OCI-LY7 (cell line): ENCODE results near the gene PDE10A. TPM values are rescaled to one million over a fixed set of nuclear protein-coding genes. Genes with fewer than 3 reads are reported as not detected.

Experiments used
- BruUV-seq: library from RNA; stranded (reverse); fragments of 400-500 nt; replicated peaks from 2 replicates; lab custom pipeline; 2021; lab: Mats Ljungman, UMichigan
- CTCF ChIA-PET: fragments of 300-600 bp; sonication (Branson Sonifier 250); formaldehyde crosslinking; loops from one replicate; lab custom pipeline; 2022; ENCODE audit warnings: antibody characterized with exemption; ENCODE audit not compliant: unreplicated experiment; lab: Charles Lee
- POLR2A ChIA-PET: fragments of 300-600 bp; sonication (Branson Sonifier 250); formaldehyde crosslinking; loops from one replicate; lab custom pipeline; 2022; ENCODE audit warnings: antibody characterized with exemption; lab: Charles Lee
- DNase-seq: peaks from one replicate; pipeline ENCODE4 v3.0.0-alpha.2; 2015; ENCODE audit warnings: low spot score
- H2AFZ ChIP-seq: fragments of 200-600 bp; sonication (generic), shearing (Covaris generic); 2 replicates; pipeline ENCODE4 v1.6.1; 2014; ENCODE audit warnings: mild to moderate bottlenecking, antibody characterized with exemption, low read length, moderate library complexity
- H3K27ac ChIP-seq: fragments of 200-600 bp; sonication (generic); 2 replicates; pipeline ENCODE4 v1.5.1; 2014; ENCODE audit warnings: mixed run types, low read depth, mild to moderate bottlenecking, moderate library complexity, low read length, inconsistent platforms; ENCODE audit not compliant: poor library complexity, severe bottlenecking
- H3K36me3 ChIP-seq: fragments of 200-600 bp; sonication (generic); 2 replicates; pipeline ENCODE4 v1.6.1; 2014; ENCODE audit warnings: mild to moderate bottlenecking, antibody characterized with exemption, low read length, moderate library complexity, mixed read lengths; ENCODE audit not compliant: insufficient read depth
- H3K4me1 ChIP-seq: fragments of 200-600 bp; sonication (generic); 2 replicates; pipeline ENCODE4 v1.5.1; 2014; ENCODE audit warnings: mild to moderate bottlenecking, low read length; ENCODE audit not compliant: insufficient read depth, poor library complexity, severe bottlenecking
- H3K4me2 ChIP-seq: fragments of 200-600 bp; sonication (generic); 2 replicates; pipeline ENCODE4 v1.6.1; 2014; ENCODE audit warnings: mild to moderate bottlenecking, low read length
- H3K4me3 ChIP-seq: fragments of 200-600 bp; sonication (generic); 2 replicates; pipeline ENCODE4 v1.5.1; 2014; ENCODE audit warnings: mild to moderate bottlenecking, low read depth, low read length; ENCODE audit not compliant: poor library complexity, severe bottlenecking
- H3K79me2 ChIP-seq: fragments of 200-600 bp; sonication (generic); 2 replicates; pipeline ENCODE4 v1.6.1; 2016; ENCODE audit warnings: low read depth, mild to moderate bottlenecking, low read length, moderate library complexity, mixed read lengths; ENCODE audit not compliant: insufficient read depth
- H3K9me2 ChIP-seq: fragments of 200-600 bp; sonication (generic); 2 replicates; pipeline ENCODE4 v1.6.1; 2016; ENCODE audit warnings: mild to moderate bottlenecking, low read length, mixed read lengths; ENCODE audit not compliant: insufficient read depth
- H3K9me3 ChIP-seq: fragments of 200-600 bp; sonication (generic); 2 replicates; pipeline ENCODE4 v1.6.1; 2014; ENCODE audit warnings: mild to moderate bottlenecking, mixed run types, low read length, mixed read lengths
- H4K20me1 ChIP-seq: fragments of 200-600 bp; sonication (generic); 2 replicates; pipeline ENCODE4 v1.6.1; 2014; ENCODE audit warnings: mild to moderate bottlenecking, antibody characterized with exemption, low read length, moderate library complexity, mixed read lengths; ENCODE audit not compliant: insufficient read depth
- EZH2phosphoT487 ChIP-seq: fragments of 200-600 bp; sonication (generic); IDR thresholded peaks from 2 replicates; pipeline ENCODE4 v1.6.1; 2018; ENCODE audit warnings: low read depth, borderline replicate concordance, mild to moderate bottlenecking, mixed run types, antibody characterized with exemption, low read length, moderate library complexity, mixed read lengths
- intact Hi-C: fragments of 100-400 bp; cut with micrococcal nuclease; formaldehyde crosslinking; loops from one replicate; pipeline ENCODE4 v1.10.0; 2022; ENCODE audit not compliant: unreplicated experiment
- total RNA-seq, 2 experiments: library from RNA; depleted of rRNA in 1 of 2; stranded (reverse); fragments of >200 nt in 1 of 2; shearing (Covaris generic) in 1 of 2; gene quantifications; 2 replicates each; pipeline ENCODE4 v1.2.3, GENCODE V29; 2014 to 2022
- TF ChIP-seq, protein P1 (sequence below): fragments of 200-600 bp; sonication (generic); conservative IDR thresholded peaks from 2 replicates; pipeline ENCODE4 v1.5.1; 2014; ENCODE audit warnings: mild to moderate bottlenecking, antibody characterized with exemption, low read length, moderate library complexity, mixed read lengths

Gene PDE10A
- total RNA-seq, 2 experiments from 2014 or later = not detected

GRCh38 chr6:165686596-165687365 lies 23.7 kb upstream of the PDE10A start:
- Histone ChIP-seq H2AFZ (no peak overlapping the region), H3K9me2 (no peaks in the 10 kb centered on the region), H3K4me3 (no peak overlapping the region), H3K4me2 (no peak overlapping the region), H3K9me3 (no peaks in the 10 kb centered on the region), H3K36me3 (no peaks in the 10 kb centered on the region), H3K79me2 (no peaks in the 10 kb centered on the region), H3K4me1 (no peaks in the 10 kb centered on the region), H4K20me1 (no peaks in the 10 kb centered on the region), H3K27ac (no peak overlapping the region)
- TF ChIP-seq EZH2phosphoT487 = no peak
- TF ChIP-seq, protein P1, sequence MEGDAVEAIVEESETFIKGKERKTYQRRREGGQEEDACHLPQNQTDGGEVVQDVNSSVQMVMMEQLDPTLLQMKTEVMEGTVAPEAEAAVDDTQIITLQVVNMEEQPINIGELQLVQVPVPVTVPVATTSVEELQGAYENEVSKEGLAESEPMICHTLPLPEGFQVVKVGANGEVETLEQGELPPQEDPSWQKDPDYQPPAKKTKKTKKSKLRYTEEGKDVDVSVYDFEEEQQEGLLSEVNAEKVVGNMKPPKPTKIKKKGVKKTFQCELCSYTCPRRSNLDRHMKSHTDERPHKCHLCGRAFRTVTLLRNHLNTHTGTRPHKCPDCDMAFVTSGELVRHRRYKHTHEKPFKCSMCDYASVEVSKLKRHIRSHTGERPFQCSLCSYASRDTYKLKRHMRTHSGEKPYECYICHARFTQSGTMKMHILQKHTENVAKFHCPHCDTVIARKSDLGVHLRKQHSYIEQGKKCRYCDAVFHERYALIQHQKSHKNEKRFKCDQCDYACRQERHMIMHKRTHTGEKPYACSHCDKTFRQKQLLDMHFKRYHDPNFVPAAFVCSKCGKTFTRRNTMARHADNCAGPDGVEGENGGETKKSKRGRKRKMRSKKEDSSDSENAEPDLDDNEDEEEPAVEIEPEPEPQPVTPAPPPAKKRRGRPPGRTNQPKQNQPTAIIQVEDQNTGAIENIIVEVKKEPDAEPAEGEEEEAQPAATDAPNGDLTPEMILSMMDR = no peak
- ChIA-PET POLR2A (no interaction called here), CTCF (no interaction called here)
- BruUV-seq = no TSS peak
- DNase-seq = no peak
- intact Hi-C loops = no loop called here

DNA sequence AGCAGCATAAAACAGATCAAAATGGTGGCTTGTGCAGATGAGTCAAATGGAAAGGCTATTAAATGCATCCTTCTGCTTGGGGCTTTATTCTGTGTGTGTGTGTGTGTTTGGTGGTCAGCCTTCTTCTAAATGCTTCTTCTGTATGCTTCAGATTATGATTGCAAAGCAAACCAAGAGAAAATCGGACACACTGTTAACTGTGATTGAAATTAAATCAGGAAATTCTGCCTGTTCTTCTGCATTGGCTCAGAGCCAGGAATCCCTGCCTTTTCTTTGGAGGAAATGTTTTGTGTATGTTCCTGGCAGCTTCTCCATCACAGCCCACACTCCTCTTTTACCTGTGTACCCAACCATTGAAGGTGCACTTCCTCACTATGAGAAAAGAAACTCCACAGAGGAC lies 22.3 kb upstream of the PDE10A start:
- H3K4me1 ChIP-seq = no peaks in the 10 kb centered on the region
- H3K4me3 ChIP-seq = no peak overlapping the region
- H3K36me3 ChIP-seq = no peaks in the 10 kb centered on the region
- H4K20me1 ChIP-seq = no peaks in the 10 kb centered on the region
- H3K27ac ChIP-seq = no peak overlapping the region
- DNase-seq = no peak
- POLR2A ChIA-PET = no interaction called here
- no peak overlapping the region for H3K4me2 ChIP-seq
- no peak overlapping the region for H2AFZ ChIP-seq
- CTCF ChIA-PET = no interaction called here
- intact Hi-C loops = no loop called here
- no peaks in the 10 kb centered on the region for H3K9me2 ChIP-seq
- no peaks in the 10 kb centered on the region for H3K79me2 ChIP-seq
- BruUV-seq = no TSS peak
- H3K9me3 ChIP-seq = no peaks in the 10 kb centered on the region
- no peak for TF ChIP-seq EZH2phosphoT487
- TF ChIP-seq, protein P1 = no peak

DNA sequence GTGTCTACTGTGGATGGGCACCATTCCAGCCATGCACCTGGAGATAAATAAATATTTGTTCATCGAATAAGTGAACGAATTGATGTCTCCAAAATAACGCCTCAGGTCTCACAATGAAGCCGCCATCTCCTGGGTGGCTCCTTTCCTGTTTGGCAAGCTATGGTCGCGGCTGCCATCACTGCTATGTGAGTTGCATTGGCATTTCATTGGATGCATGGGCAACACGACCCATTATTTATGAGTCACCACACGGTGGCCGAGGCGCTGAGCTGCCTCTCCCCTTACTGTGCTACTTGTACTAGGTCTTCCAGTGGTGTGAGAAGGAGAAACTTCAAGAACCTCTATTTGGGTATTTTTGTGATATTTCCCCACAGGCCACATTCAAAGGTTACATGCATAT lies 21.3 kb upstream of the PDE10A start:
- H3K9me2 ChIP-seq = no peaks in the 10 kb centered on the region
- no peaks in the 10 kb centered on the region for H3K36me3 ChIP-seq
- no peak for TF ChIP-seq EZH2phosphoT487
- TF ChIP-seq, protein P1 = no peak
- H2AFZ ChIP-seq = no peak overlapping the region
- DNase-seq = no peak
- H3K4me2 ChIP-seq = no peak overlapping the region
- BruUV-seq = no TSS peak
- intact Hi-C loops = no loop called here
- POLR2A ChIA-PET = no interaction called here
- no peak overlapping the region for H3K4me3 ChIP-seq
- no peaks in the 10 kb centered on the region for H3K9me3 ChIP-seq
- H3K4me1 ChIP-seq = no peaks in the 10 kb centered on the region
- H3K79me2 ChIP-seq = no peaks in the 10 kb centered on the region
- H4K20me1 ChIP-seq = no peaks in the 10 kb centered on the region
- H3K27ac ChIP-seq = no peak overlapping the region
- CTCF ChIA-PET = no interaction called here
